ENCODE data around the gene NIPAL1.

GRCh38 chr4:48058617-48059530 is 42.3 kb downstream of the NIPAL1 start:
- TF ChIP-seq CTCF (conservative IDR thresholded peaks at IDR 0.05; ENCODE audit: low read depth, low read length) = no peak
- TF ChIP-seq EZH2phosphoT487 (IDR thresholded peaks at IDR 0.05; ENCODE audit: borderline replicate concordance, low read length) = no peak
- no peak for TF ChIP-seq EZH2 (IDR thresholded peaks at IDR 0.05; ENCODE audit: low read length, unreplicated experiment)

Measured in PC-3 (cell line).